ENCODE measurements around the gene CDC6.

The CDC6 gene

GRCh38 chr17:40321524-40321929 is 33.8 kb downstream of the CDC6 start:
- no peak for TF ChIP-seq TAF1 (IDR thresholded peaks at IDR 0.05; ENCODE audit: borderline replicate concordance, low read depth, low read length)
- no peak for TF ChIP-seq POLR2AphosphoS5 (IDR thresholded peaks at IDR 0.05; ENCODE audit: low read depth, low read length)
- TF ChIP-seq POLR2A (IDR thresholded peaks at IDR 0.05; ENCODE audit: low read depth, low read length) = no peak
- FAIRE-seq (peak; percentile 46), DNase-seq (ENCODE audit: insufficient read length) (no peak)

GRCh38 chr17:40321961-40322357 is 34.3 kb downstream of the CDC6 start:
- FAIRE-seq (no peak), DNase-seq (ENCODE audit: insufficient read length) (no peak)
- TF ChIP-seq POLR2AphosphoS5 (IDR thresholded peaks at IDR 0.05; ENCODE audit: low read depth, low read length) (no peak), TAF1 (IDR thresholded peaks at IDR 0.05; ENCODE audit: borderline replicate concordance, low read depth, low read length) (no peak), POLR2A (IDR thresholded peaks at IDR 0.05; ENCODE audit: low read depth, low read length) (no peak)

GRCh38 chr17:40322358-40323315 is 35.0 kb downstream of the CDC6 start:
- peak; percentile 81 for DNase-seq (ENCODE audit: insufficient read length)
- TF ChIP-seq TAF1 (IDR thresholded peaks at IDR 0.05; ENCODE audit: borderline replicate concordance, low read depth, low read length) (peak; percentile 66; the same call in 1 of the 2 replicates), POLR2AphosphoS5 (IDR thresholded peaks at IDR 0.05; ENCODE audit: low read depth, low read length) (peak; percentile 89), POLR2A (IDR thresholded peaks at IDR 0.05; ENCODE audit: low read depth, low read length) (peak; percentile 84; the same call in 1 of the 2 replicates)
- FAIRE-seq = peak; percentile 95

- peak; percentile 78 for FAIRE-seq
- no peak for DNase-seq (ENCODE audit: insufficient read length)
- TF ChIP-seq POLR2AphosphoS5 (IDR thresholded peaks at IDR 0.05; ENCODE audit: low read depth, low read length) = peak; percentile 52; the same call in 1 of the 2 replicates
- TF ChIP-seq POLR2A (IDR thresholded peaks at IDR 0.05; ENCODE audit: low read depth, low read length) = peak; percentile 49; the same call in 1 of the 2 replicates
- TF ChIP-seq TAF1 (IDR thresholded peaks at IDR 0.05; ENCODE audit: borderline replicate concordance, low read depth, low read length) = no peak
Observed at GRCh38 chr17:40323391-40324381, 36.0 kb downstream of the CDC6 start.

- peak; percentile 56; the same call in 1 of the 2 replicates for TF ChIP-seq POLR2AphosphoS5 (IDR thresholded peaks at IDR 0.05; ENCODE audit: low read depth, low read length)
- no peak for TF ChIP-seq TAF1 (IDR thresholded peaks at IDR 0.05; ENCODE audit: borderline replicate concordance, low read depth, low read length)
- TF ChIP-seq POLR2A (IDR thresholded peaks at IDR 0.05; ENCODE audit: low read depth, low read length) = peak; percentile 49; the same call in 1 of the 2 replicates
- DNase-seq (ENCODE audit: insufficient read length) (no peak), FAIRE-seq (peak; percentile 67)
Observed at GRCh38 chr17:40325156-40326013, 37.7 kb downstream of the CDC6 start.

GRCh38 chr17:40326014-40326831 is 38.5 kb downstream of the CDC6 start:
- TF ChIP-seq POLR2AphosphoS5 (IDR thresholded peaks at IDR 0.05; ENCODE audit: low read depth, low read length) (no peak; the same call in 1 of the 2 replicates), TAF1 (IDR thresholded peaks at IDR 0.05; ENCODE audit: borderline replicate concordance, low read depth, low read length) (no peak), POLR2A (IDR thresholded peaks at IDR 0.05; ENCODE audit: low read depth, low read length) (no peak)
- DNase-seq (ENCODE audit: insufficient read length) (no peak), FAIRE-seq (peak; percentile 92)

- FAIRE-seq (no peak), DNase-seq (ENCODE audit: insufficient read length) (no peak)
- no peak for TF ChIP-seq POLR2AphosphoS5 (IDR thresholded peaks at IDR 0.05; ENCODE audit: low read depth, low read length)
- no peak for TF ChIP-seq TAF1 (IDR thresholded peaks at IDR 0.05; ENCODE audit: borderline replicate concordance, low read depth, low read length)
- TF ChIP-seq POLR2A (IDR thresholded peaks at IDR 0.05; ENCODE audit: low read depth, low read length) = no peak
Observed at GRCh38 chr17:40326832-40327199, 39.1 kb downstream of the CDC6 start.

- TF ChIP-seq TAF1 (IDR thresholded peaks at IDR 0.05; ENCODE audit: borderline replicate concordance, low read depth, low read length) (no peak), POLR2AphosphoS5 (IDR thresholded peaks at IDR 0.05; ENCODE audit: low read depth, low read length) (no peak), POLR2A (IDR thresholded peaks at IDR 0.05; ENCODE audit: low read depth, low read length) (no peak)
- DNase-seq (ENCODE audit: insufficient read length) = no peak
- no peak for FAIRE-seq
Observed at GRCh38 chr17:40327244-40327729, 39.6 kb downstream of the CDC6 start.

GRCh38 chr17:40327735-40328385 is 40.2 kb downstream of the CDC6 start:
- FAIRE-seq (no peak), DNase-seq (ENCODE audit: insufficient read length) (no peak)
- no peak for TF ChIP-seq TAF1 (IDR thresholded peaks at IDR 0.05; ENCODE audit: borderline replicate concordance, low read depth, low read length)
- TF ChIP-seq POLR2A (IDR thresholded peaks at IDR 0.05; ENCODE audit: low read depth, low read length) = no peak
- no peak for TF ChIP-seq POLR2AphosphoS5 (IDR thresholded peaks at IDR 0.05; ENCODE audit: low read depth, low read length)
